Osteoblast (primary cell): ENCODE measurements around the gene MUC2. TPM values are rescaled to one million over a fixed set of nuclear protein-coding genes. Genes with fewer than 3 reads are reported as not detected.

Experiments used
- DNase-seq: peaks from one replicate; pipeline ENCODE4 v3.0.0; 2011; ENCODE audit warnings: low spot score, mixed read lengths; ENCODE audit not compliant: insufficient read length; ENCODE audit errors: missing footprints
- H2AFZ ChIP-seq: 2 replicates; pipeline ENCODE4 v1.6.0; 2011; ENCODE audit warnings: mild to moderate bottlenecking, low read length
- H3K27ac ChIP-seq: 2 replicates; pipeline ENCODE4 v1.5.1; 2011; ENCODE audit warnings: mild to moderate bottlenecking, low read depth, low read length, moderate library complexity
- H3K27me3 ChIP-seq: 2 replicates; pipeline ENCODE4 v1.6.0; 2012; ENCODE audit warnings: mild to moderate bottlenecking, control low read depth, inconsistent platforms, low read length, moderate library complexity; ENCODE audit not compliant: insufficient read depth
- H3K36me3 ChIP-seq: 2 replicates; pipeline ENCODE4 v1.5.1; 2011; ENCODE audit warnings: mild to moderate bottlenecking, low read length, control low read depth, moderate library complexity; ENCODE audit not compliant: insufficient read depth
- H3K4me1 ChIP-seq: 2 replicates; pipeline ENCODE4 v1.5.1; 2011; ENCODE audit warnings: mild to moderate bottlenecking, low read length, control low read depth, moderate library complexity; ENCODE audit not compliant: insufficient read depth
- H3K4me2 ChIP-seq: 2 replicates; pipeline ENCODE4 v1.6.0; 2011; ENCODE audit warnings: mild to moderate bottlenecking, low read length; ENCODE audit not compliant: insufficient read depth
- H3K4me3 ChIP-seq: fragments of 200-600 bp; sonication (generic); 3 replicates; pipeline ENCODE4 v1.5.1; 2012; ENCODE audit warnings: mild to moderate bottlenecking, low read length, inconsistent platforms; ENCODE audit not compliant: insufficient read depth
- H3K79me2 ChIP-seq: 2 replicates; pipeline ENCODE4 v1.6.0; 2012; ENCODE audit warnings: mild to moderate bottlenecking, low read length, control low read depth, inconsistent platforms; ENCODE audit not compliant: insufficient read depth
- H3K9me3 ChIP-seq: 2 replicates; pipeline ENCODE4 v1.5.1; 2011; ENCODE audit warnings: low read depth, low read length, control low read depth
- H4K20me1 ChIP-seq: 2 replicates; pipeline ENCODE4 v1.6.0; 2012; ENCODE audit warnings: mild to moderate bottlenecking, low read length, control low read depth; ENCODE audit not compliant: insufficient read depth
- total RNA-seq: library from RNA; depleted of rRNA; stranded (reverse); fragments of >200 nt; gene quantifications from 2 replicates; pipeline ENCODE4 v1.2.3, GENCODE V29; 2012
- TF ChIP-seq, protein P1 (sequence below): IDR thresholded peaks from 2 replicates; pipeline ENCODE4 v1.5.1; 2011; ENCODE audit warnings: mild to moderate bottlenecking, low read depth, low read length, moderate library complexity; ENCODE audit errors: extremely low read depth

The MUC2 gene
- total RNA-seq, 1 donor, result not detected

DNA sequence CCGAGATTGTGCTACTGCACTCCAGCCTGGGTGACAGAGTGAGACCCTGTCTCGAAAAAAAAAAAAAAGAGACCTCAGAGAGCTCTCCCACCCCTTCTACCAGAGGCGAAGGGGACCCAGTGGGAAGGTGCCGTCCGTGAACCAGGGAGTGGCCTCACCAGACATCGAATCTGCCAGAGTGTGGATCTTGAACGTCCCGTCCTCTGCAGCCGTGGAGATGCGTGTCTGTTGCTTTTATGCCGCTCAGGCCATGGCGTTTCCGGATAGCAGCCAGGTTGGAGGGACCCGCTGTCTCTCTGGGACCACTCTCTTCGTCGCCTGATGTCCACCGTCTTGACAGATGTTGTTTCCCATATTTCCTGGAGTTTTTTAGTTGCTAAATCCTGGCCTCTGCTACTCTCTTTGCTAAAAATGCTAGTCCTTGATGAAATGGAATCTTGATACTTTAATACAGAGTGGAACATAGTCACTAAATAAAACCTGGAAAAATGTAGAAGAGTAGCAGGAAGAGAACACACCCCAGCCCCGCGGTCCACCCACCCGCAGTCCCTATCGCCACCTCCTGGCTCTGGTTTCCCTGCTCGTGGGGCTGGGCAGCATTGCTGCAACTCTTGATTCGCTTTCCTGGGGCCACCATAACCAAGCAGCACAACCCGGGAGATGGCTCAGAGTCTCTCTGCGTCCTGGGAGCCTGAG lies 26.2 kb upstream of the MUC2 start:
- no peaks in the 10 kb centered on the region for H3K9me3 ChIP-seq
- H3K27me3 ChIP-seq, result peaks cover 22% of the 10 kb centered on the region
- H3K27ac ChIP-seq, result no peak overlapping the region
- TF ChIP-seq, protein P1, sequence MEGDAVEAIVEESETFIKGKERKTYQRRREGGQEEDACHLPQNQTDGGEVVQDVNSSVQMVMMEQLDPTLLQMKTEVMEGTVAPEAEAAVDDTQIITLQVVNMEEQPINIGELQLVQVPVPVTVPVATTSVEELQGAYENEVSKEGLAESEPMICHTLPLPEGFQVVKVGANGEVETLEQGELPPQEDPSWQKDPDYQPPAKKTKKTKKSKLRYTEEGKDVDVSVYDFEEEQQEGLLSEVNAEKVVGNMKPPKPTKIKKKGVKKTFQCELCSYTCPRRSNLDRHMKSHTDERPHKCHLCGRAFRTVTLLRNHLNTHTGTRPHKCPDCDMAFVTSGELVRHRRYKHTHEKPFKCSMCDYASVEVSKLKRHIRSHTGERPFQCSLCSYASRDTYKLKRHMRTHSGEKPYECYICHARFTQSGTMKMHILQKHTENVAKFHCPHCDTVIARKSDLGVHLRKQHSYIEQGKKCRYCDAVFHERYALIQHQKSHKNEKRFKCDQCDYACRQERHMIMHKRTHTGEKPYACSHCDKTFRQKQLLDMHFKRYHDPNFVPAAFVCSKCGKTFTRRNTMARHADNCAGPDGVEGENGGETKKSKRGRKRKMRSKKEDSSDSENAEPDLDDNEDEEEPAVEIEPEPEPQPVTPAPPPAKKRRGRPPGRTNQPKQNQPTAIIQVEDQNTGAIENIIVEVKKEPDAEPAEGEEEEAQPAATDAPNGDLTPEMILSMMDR, result no peak
- H2AFZ ChIP-seq, result no peak overlapping the region
- H3K36me3 ChIP-seq, result no peaks in the 10 kb centered on the region
- H3K4me2 ChIP-seq, result no peak overlapping the region
- no peaks in the 10 kb centered on the region for H3K4me1 ChIP-seq
- no peak overlapping the region for H3K4me3 ChIP-seq
- H3K79me2 ChIP-seq, result no peaks in the 10 kb centered on the region
- H4K20me1 ChIP-seq, result no peaks in the 10 kb centered on the region
- DNase-seq, result peak; percentile 85

DNA sequence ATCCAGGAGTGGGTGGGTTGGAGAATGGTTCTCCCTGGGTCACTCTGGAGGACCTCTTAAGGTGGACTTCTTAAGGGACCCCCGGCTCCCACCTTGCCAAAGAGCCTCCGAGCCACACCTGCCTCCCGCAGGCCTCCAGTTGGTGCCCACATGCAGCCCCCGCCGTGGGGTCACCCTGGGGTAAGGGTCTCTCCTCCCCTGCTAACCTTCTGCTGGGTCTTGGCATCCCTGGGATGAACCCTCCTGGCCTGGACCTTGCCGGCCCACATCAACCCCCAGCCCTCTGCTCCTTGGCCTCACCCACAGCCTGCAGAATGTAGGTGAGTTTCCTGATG lies 25.6 kb upstream of the MUC2 start:
- no peaks in the 10 kb centered on the region for H4K20me1 ChIP-seq

DNA sequence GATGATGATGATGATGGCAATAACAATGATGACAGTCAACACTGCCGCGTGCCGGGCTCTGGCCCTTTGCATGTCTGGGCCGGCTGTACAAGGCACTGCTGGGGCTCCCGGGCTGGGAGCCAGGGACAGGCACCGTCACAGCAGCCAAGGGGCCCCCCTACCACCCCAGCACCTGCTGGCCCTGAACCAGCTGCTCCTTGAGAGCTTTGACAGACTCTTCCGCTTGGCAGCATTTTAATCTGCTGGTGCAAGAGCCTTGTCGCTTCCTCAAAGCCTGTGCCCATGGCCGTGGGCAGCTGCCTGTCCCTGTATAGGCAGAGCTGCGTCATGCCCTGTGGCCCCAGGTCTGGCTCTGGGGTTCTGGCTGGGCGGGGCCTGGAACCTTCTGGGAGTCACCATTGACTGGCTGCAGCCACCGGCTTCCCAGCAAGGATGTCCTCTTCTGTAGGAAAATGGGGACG lies 25.2 kb upstream of the MUC2 start:
- Histone ChIP-seq H3K79me2 (no peaks in the 10 kb centered on the region), H3K36me3 (no peaks in the 10 kb centered on the region), H3K4me3 (no peak overlapping the region), H3K4me1 (no peaks in the 10 kb centered on the region), H3K4me2 (no peak overlapping the region), H3K27me3 (peaks cover 25% of the 10 kb centered on the region), H4K20me1 (no peaks in the 10 kb centered on the region), H3K27ac (no peak overlapping the region), H3K9me3 (no peaks in the 10 kb centered on the region), H2AFZ (no peak overlapping the region)
- peak; percentile 56 for DNase-seq
- TF ChIP-seq, protein P1, result no peak

More for the DNA sequence above, 25.6 kb upstream of the MUC2 start:
- no peaks in the 10 kb centered on the region for H3K36me3 ChIP-seq
- H3K4me1 ChIP-seq, result no peaks in the 10 kb centered on the region
- no peak overlapping the region for H3K4me2 ChIP-seq
- H3K27ac ChIP-seq, result no peak overlapping the region
- H3K79me2 ChIP-seq, result no peaks in the 10 kb centered on the region
- peaks cover 25% of the 10 kb centered on the region for H3K27me3 ChIP-seq
- TF ChIP-seq, protein P1, result no peak
- no peak overlapping the region for H2AFZ ChIP-seq
- no peaks in the 10 kb centered on the region for H3K9me3 ChIP-seq
- peak; percentile 54 for DNase-seq
- no peak overlapping the region for H3K4me3 ChIP-seq

DNA sequence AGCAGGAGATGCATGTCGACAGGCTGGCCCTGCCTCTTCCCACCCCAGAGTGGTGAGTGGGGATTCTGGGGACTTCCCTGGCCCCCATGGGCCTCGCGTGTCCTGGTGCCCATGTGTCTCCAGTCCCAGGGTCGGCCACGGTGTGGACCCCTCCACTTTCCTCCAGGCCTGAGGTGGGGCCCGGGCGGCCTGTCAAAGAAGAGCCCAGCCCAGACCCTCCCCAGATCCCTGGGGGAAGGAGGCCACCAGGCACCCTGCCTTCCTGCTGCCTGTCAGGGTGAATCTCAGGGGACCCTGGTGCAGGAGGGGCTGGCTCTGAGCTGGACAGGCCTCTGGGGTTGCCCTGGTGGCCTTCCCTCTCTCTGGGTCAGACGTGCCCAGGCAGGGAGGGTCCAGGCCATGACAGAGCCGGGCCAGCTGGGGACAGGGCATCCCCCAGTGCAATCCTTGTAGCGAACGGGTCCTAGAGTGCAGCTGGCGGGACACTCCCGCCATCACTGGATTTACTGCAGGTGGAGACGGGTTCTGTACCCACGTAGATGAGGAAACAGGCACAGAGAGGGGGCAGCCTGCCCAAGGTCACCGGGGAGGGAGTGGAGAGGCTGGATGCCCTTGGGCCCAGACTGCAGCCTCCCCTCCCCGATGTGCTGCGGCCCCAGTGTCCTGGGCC lies 24.6 kb upstream of the MUC2 start:
- no peaks in the 10 kb centered on the region for H4K20me1 ChIP-seq

More for the DNA sequence above, 24.6 kb upstream of the MUC2 start:
- no peaks in the 10 kb centered on the region for H3K9me3 ChIP-seq
- no peak overlapping the region for H3K4me2 ChIP-seq
- H3K27ac ChIP-seq, result no peak overlapping the region
- no peaks in the 10 kb centered on the region for H3K79me2 ChIP-seq
- peak; percentile 59 for DNase-seq
- H3K4me1 ChIP-seq, result no peaks in the 10 kb centered on the region
- TF ChIP-seq, protein P1, result no peak
- no peak overlapping the region for H3K4me3 ChIP-seq
- no peaks in the 10 kb centered on the region for H3K36me3 ChIP-seq
- peaks cover 25% of the 10 kb centered on the region for H3K27me3 ChIP-seq
- no peak overlapping the region for H2AFZ ChIP-seq
